SH-SY5Y (cell line): ENCODE data around the gene HMGA1.

ENCODE experiments used
- GATA2 ChIP-seq: IDR thresholded peaks from 2 replicates; pipeline ENCODE4 v1.6.1; 2011; ENCODE audit warnings: mild to moderate bottlenecking, low read depth, low read length
- GATA3 ChIP-seq: IDR thresholded peaks from 2 replicates; pipeline ENCODE4 v1.6.1; 2011; ENCODE audit warnings: low read depth, mild to moderate bottlenecking, low read length, moderate library complexity

GRCh38 chr6:34190504-34191122 lies 46.1 kb upstream of the HMGA1 start:
- TF ChIP-seq GATA2 (no peak), GATA3 (no peak)
